ENCODE data around the gene POFUT2.

The POFUT2 gene

GRCh38 chr21:45246386-45247320 lies 41.0 kb downstream of the POFUT2 start:
- no peak for FAIRE-seq

GRCh38 chr21:45244799-45245340 lies 42.8 kb downstream of the POFUT2 start:
- FAIRE-seq: no peak

- no peak for FAIRE-seq
Measured at GRCh38 chr21:45243603-45244002, 44.1 kb downstream of the POFUT2 start.

DNA sequence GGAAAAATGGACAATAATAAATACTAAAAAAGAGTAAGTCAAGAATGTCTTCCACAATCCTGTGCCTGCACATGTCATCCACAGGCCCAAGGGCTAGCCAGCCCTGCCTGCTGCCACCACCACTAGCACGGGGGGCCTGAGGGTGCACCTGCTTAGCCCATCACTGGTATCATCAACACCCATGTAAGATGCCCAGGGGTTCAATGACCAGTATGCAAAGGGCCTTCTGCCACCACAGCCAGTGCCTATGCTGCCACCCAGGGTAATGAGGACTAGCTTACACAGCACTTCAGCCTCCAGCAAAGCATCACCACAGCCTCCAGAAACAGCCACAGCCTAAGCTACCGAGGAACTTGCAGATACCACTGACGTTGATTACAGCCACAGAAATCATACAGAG lies 46.3 kb downstream of the POFUT2 start:
- FAIRE-seq: no peak

DNA sequence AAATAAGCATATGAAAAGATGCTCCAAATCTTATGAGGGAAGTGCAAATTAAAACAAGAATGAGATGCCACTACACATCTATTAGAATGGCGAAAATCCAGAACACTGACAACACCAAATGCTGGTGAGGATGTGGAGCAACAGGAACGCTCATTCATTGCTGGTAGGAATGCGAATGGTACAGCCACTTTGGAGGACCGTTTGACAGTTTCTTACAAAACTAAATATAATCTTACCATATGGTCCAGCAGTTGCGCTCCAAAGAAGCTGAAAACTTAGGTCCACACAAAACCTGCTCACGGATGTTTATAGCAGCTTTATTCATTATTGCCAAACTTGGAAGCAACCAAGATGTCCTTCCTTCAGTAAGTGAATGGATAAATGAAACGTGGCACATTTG lies 50.3 kb downstream of the POFUT2 start:
- FAIRE-seq: no peak

DNA sequence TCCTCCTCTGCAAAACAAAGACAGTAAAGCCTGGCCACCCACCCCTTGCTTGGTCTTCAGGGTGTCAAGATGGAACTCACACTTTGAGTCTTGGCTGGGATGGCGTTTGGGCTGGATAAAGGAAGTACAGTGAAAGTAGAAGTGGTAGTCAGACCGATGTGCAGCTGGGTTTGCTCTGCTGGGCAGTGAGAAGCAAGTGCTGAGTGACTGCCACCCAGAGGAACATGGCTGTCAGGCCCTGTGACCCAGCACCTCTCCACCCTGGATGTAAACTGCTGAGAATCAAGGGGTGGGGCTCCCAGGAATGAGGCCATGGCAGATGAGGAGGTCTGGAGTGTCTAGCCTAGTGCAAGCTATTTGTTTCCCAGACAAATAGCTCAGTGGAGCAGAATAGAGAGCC lies 51.2 kb downstream of the POFUT2 start:
- FAIRE-seq: no peak

- FAIRE-seq: no peak
Measured at GRCh38 chr21:45235488-45235887, 52.2 kb downstream of the POFUT2 start.

DNA sequence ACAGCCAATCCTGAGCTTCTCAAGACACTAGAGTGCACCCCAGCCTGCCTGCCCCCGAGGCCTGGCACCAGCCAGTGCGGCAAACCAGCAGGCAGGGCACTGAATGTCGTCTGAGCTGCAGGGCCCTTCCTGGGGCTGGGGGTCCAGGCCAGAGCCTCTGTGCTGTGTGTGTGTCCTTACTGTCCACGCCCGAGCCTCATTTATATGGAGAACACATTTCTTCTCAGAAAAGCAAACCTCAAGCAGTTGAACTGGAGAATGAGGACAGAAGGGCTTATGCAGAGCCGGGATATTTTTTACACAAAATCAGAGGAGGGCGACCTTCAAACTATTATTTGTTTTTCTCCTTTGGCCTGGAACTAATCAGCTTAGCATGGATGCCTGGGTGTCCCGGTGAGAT lies 52.7 kb downstream of the POFUT2 start:
- no peak for FAIRE-seq

- FAIRE-seq: no peak
Measured at GRCh38 chr21:45234127-45234526, 53.6 kb downstream of the POFUT2 start.

GRCh38 chr21:45231705-45232104 lies 56.0 kb downstream of the POFUT2 start:
- FAIRE-seq: no peak

DNA sequence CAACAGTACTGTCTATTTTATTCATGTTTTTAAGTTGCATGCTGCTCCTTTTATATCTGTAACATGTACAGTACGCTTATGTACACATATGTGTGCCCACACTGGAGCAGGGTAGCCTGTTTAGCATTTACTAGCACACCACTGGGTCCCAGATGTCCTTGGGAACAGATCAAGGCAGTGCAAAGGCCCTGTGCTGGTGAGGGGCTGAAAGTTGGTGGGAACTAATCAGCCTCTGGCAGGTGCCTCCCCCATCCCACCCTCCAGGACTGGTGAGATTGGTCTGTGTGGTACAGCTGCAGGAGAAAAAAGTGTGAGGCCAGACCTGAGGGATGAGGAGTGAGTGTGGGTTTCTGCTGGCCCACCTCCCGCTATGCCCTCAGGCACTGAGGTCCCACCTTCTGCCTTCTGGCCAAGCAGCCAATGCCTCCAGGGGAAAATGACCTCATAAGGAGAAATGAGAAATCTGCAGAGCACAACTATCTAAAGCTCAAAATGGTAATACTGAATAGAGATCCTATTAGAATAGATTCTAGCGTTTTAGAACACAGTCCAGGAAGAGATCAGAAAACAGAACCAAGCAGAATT lies 58.9 kb downstream of the POFUT2 start:
- no peak for FAIRE-seq

- FAIRE-seq: no peak
Measured at GRCh38 chr21:45228171-45228641, 59.5 kb downstream of the POFUT2 start.

- FAIRE-seq: no peak
Measured at GRCh38 chr21:45227735-45228134, 60.0 kb downstream of the POFUT2 start.

DNA sequence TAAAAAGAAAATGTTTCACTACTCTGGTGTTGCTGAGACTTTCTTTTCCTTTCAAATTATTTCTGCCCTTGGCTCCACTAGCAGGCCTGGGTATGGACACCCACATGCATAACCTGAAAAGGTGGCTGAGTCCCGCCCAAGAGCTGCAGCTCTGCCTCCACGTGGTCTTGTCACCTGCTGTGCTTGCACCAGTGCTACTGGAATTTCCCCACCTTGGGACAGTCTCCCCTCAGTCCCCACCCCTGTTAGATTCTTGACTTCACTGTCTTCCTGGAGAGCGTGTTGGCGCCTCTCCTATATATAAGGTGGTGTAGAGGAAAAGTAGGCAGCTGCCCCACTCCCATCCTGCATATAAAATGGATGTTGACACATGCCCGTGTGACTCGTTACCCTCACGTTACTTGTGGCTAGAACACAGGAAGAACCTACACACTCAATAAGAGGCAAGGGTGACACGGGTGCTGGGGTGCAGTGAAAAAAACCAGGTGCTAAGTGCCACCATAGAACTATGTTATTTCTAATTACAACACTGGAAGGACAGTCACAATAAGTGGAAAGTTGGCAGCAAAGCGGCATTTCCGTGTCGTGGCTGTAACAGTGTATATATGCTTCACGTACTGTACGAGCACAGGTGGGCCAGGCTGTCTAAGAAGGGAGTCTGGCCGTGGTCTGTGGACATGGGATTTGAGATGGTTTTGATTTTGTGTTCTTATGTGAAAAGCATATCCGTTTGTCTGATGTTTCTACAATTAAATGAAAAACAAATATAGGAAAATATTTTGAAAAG lies 61.0 kb downstream of the POFUT2 start:
- FAIRE-seq: no peak

GRCh38 chr21:45225741-45226327 lies 61.9 kb downstream of the POFUT2 start:
- no peak for FAIRE-seq

GRCh38 chr21:45225041-45225740 lies 62.5 kb downstream of the POFUT2 start:
- no peak for FAIRE-seq

DNA sequence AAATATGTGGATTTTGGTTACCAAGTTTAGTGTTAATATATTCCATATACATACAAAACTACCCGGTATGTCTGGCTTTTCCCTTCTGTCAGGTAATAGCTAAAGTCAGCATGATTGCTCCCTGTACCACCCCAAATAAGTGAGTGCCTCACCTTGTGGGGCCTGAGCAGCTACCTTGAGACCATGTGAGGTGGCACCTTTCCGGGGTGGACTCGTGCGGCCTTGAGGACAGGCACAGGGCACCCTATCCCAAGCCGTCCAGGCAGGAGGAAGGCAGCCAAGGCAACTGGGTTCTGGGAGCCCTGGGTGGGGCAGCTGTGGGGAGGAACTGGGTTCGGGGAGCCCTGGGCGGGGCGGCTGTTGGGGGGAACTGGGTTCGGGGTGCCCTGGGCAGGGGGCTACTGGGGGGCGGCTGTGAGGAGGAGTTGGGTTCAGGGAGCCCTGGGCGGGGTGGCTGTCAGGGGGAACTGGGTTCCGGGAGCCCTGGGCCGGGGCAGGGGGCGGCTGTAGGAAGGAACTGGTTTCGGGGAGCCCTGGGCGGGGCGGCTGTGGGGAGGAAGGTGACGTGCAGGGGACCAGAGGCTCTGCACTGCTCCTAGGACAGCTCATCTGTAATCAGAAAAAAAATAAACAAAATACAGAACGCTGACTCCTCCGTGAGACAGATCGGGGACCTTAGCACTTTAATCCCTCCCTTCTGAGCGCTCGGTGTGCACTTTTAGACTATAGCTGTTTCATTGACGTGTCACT lies 63.3 kb downstream of the POFUT2 start:
- no peak for FAIRE-seq

GRCh38 chr21:45223236-45224185 lies 64.2 kb downstream of the POFUT2 start:
- FAIRE-seq: no peak

GRCh38 chr21:45222001-45222400 lies 65.7 kb downstream of the POFUT2 start:
- FAIRE-seq: no peak
